AG09319 (cell line): ENCODE data around the gene TUBGCP2.

Experiments used
- DNase-seq: peaks from one replicate; pipeline ENCODE4 v3.0.0-alpha.2; 2010; ENCODE audit warnings: low read depth; ENCODE audit errors: extremely low read depth
- TF ChIP-seq, protein P1 (sequence below): IDR thresholded peaks from 2 replicates; pipeline ENCODE4 v1.5.1; 2011; ENCODE audit warnings: low read depth, mild to moderate bottlenecking, inconsistent platforms, low read length, moderate library complexity

TUBGCP2 gene

DNA sequence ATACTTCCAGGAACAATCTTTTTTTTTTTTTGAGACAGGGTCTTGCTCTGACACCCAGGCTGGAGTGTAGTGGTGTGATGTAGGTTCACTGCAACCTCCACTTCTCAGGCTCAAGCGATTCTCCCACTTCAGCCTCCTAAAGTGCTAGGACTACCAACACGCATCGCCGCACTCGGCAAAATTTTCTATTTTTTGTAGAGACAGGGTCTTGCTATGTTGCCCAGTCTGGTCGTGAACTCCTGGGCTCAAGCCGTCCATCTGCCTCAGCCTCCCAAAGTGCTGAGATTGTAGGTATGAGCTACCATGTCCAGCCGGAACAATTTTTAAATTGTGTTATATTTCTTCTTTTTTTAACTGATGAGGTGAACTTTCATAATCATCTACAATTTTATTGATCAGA lies 2.1 kb upstream of the TUBGCP2 start:
- TF ChIP-seq, protein P1, sequence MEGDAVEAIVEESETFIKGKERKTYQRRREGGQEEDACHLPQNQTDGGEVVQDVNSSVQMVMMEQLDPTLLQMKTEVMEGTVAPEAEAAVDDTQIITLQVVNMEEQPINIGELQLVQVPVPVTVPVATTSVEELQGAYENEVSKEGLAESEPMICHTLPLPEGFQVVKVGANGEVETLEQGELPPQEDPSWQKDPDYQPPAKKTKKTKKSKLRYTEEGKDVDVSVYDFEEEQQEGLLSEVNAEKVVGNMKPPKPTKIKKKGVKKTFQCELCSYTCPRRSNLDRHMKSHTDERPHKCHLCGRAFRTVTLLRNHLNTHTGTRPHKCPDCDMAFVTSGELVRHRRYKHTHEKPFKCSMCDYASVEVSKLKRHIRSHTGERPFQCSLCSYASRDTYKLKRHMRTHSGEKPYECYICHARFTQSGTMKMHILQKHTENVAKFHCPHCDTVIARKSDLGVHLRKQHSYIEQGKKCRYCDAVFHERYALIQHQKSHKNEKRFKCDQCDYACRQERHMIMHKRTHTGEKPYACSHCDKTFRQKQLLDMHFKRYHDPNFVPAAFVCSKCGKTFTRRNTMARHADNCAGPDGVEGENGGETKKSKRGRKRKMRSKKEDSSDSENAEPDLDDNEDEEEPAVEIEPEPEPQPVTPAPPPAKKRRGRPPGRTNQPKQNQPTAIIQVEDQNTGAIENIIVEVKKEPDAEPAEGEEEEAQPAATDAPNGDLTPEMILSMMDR: no peak
- DNase-seq: no peak

DNA sequence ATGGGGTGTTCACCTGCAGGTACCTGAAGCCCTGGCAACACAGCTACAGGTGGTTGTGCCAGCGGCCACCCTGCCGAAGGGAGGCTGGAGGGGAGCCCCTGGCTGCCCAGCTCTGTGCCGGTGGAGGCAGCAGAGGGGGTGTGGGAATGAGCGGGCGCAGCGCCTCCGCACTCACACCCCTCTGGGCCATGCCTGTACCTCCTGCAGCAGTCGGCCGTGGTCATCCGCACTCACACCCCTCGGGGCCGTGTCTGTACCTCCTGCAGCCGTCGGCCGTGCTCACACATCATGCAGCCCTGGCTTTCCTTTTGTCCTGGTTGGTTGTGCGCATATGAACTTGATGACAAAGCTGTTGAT lies 1.7 kb upstream of the TUBGCP2 start:
- DNase-seq: no peak
- TF ChIP-seq, protein P1: no peak

DNA sequence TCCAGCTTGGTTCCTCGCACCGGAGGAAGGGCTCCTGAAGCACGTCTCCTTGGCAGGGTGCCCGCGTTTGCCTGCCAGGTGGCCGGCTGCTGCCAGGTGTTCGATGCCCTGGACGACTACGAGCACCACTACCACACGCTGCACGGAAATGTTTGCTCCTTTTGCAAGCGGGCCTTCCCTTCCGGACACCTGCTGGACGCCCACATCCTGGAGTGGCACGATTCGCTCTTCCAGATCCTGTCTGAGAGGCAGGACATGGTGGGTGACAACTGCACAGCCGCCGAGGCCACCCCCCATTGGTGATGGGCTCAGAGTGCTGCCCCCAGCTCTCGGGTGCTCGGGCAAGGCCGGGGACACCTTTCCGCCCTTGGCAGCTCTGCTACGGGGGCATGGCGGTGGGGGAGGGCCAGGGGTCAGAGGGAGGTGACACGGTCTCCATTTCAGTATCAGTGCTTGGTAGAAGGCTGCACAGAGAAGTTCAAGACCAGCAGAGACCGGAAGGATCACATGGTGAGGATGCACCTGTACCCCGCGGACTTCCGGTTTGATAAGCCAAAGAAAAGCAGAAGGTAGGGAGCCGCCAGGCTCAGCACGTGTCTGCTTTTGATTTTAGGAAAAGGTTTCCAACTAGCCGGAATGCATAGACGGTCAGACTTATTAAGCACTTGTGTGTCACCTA lies 1.2 kb upstream of the TUBGCP2 start:
- TF ChIP-seq, protein P1: no peak
- no peak for DNase-seq

DNA sequence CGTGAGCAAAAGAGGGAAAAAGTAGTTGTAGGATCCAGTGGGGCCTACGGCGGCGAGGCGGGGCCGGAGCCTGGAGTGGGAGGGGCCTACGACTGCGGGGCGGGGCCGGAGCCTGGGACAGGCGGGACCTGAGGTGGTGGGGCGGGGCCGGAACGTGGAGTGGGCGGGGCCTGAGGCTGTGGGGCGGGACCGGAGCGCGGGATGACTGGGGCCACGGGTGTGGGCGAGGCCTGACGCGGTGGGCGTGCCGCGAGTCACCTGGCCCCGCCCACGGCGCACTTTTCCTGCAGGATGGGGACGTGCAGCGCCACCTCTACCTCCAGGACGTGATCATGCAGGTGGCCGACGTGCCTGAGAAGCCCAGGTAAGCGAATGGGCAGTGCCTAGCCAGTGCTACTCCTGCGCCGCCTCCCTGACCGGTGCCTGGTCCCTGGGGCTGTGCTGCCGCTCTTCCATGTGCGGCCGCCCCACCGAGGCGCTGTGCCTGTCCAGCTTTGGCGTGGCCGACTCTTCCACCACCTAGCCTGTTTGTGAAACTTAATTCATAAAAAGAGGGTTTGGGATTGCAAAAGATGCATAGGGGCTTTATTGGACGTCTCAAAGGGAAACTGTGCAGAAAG lies 538 bp upstream of the TUBGCP2 start:
- TF ChIP-seq, protein P1: no peak
- DNase-seq: peak; percentile 74

DNA sequence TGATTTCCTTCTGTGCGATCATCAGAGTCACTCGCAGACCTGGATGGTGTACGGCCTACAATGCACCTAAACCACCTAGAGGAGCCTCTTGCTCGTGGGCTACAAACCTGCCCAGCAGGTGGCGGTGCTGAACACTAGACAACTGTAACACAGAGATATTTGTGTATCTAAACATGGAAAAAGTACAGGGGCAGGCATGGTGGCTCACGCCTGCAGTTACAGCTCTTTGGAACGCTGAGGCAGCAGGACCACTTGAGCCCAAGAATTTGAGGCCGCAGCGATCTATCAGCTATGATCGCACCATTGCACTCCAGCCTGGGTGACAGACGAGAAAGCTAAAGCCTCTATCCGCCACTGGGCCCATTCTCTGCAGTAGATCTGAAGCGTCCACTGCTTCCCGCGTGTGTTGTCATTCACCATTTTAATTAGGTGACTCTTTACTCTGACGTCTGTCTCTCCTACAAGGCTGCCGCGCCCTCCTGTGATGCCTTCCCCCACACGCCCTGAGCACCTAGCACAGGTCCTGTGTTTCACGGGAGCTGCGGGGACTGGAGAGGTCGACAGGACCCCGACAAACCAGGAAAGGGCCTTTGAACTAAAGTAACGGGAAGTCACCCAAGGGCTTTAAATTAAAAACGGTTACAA lies 774 bp downstream of the TUBGCP2 start:
- TF ChIP-seq, protein P1: peak; percentile 66
- no peak for DNase-seq

DNA sequence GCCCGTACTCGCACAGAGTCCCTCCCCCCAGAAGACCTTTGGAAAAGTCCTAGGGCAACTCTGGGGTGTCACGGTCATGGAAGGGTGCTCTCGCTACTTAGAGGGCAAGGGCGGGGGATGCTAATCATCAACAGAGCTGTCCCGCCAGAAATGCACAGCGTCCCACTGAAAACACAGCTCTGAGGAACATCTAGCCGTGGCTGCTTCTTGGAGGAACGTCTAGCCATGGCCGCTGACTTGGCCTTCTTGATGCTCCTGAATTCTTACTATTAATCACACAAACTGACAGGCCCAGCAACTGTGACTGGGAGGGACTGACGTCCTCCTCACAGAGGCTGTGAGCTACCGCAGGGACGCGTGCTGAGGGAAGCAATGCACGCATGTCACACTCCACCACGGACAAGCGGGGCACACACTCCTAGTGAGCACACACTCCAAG lies 1.7 kb downstream of the TUBGCP2 start:
- TF ChIP-seq, protein P1: no peak
- DNase-seq: no peak

DNA sequence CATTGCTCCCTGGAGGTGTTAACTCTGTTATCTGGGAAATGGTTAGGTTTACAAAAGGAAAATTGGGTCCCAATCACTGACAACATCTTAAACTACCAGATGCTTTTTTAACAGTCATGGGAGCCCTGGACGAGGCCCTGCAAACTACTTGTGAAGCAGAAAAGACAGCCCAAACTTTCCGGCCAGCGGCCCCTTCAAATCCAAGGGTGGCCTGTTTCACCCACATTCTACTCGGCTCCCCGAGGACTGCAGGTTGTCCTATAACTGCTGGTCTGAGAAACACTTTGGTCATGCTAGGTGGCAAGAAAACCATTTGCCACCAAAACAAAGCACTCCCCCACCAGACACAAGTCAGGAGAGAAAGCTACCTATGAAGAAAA lies 2.6 kb downstream of the TUBGCP2 start:
- DNase-seq: no peak
- TF ChIP-seq, protein P1: no peak
